GM23338 (cell line): ENCODE results near the gene CDH4. TPM values are rescaled to one million over a fixed set of nuclear protein-coding genes. Genes with fewer than 3 reads are reported as not detected.

Experiments
- ATAC-seq: fragments of 200-7000 bp; cut with Tn5 transposase; 3 replicates; pipeline ENCODE4 v1.9.1; 2020
- DNase-seq: peaks from one replicate; pipeline ENCODE4 v3.0.0-alpha.2; 2015; ENCODE audit warnings: low spot score
- H2AFZ ChIP-seq: fragments of 200-600 bp; sonication (generic); 2 replicates; pipeline ENCODE4 v1.8.0; 2016; ENCODE audit warnings: antibody characterized with exemption, mild to moderate bottlenecking, moderate library complexity
- H3F3A ChIP-seq: fragments of 200-600 bp; sonication (generic); replicated peaks from 2 replicates; pipeline ENCODE4 v1.8.0; 2017; ENCODE audit warnings: antibody characterized with exemption, mixed run types, low read depth
- H3K27ac ChIP-seq: fragments of 200-600 bp; sonication (generic); 2 replicates; pipeline ENCODE4 v1.6.1; 2016; ENCODE audit warnings: low read depth
- H3K27me3 ChIP-seq: fragments of 200-600 bp; sonication (generic); 2 replicates; pipeline ENCODE4 v1.8.0; 2016; ENCODE audit warnings: mild to moderate bottlenecking, mixed run types, moderate library complexity; ENCODE audit not compliant: insufficient read depth
- H3K36me3 ChIP-seq: fragments of 200-600 bp; sonication (generic); 2 replicates; pipeline ENCODE4 v1.8.0; 2016; ENCODE audit warnings: mild to moderate bottlenecking; ENCODE audit not compliant: insufficient read depth
- H3K4me1 ChIP-seq: fragments of 200-600 bp; sonication (generic); 2 replicates; pipeline ENCODE4 v1.8.0; 2016; ENCODE audit warnings: mild to moderate bottlenecking, moderate library complexity; ENCODE audit not compliant: insufficient read depth
- H3K4me2 ChIP-seq: fragments of 200-600 bp; sonication (generic); 2 replicates; pipeline ENCODE4 v1.7.1; 2017; ENCODE audit warnings: mixed run types
- H3K4me3 ChIP-seq: fragments of 200-600 bp; sonication (generic); 2 replicates; pipeline ENCODE4 v1.6.1; 2016; ENCODE audit warnings: mixed run types
- H3K79me2 ChIP-seq: fragments of 200-600 bp; sonication (generic); replicated peaks from 2 replicates; pipeline ENCODE4 v1.8.0; 2017; ENCODE audit warnings: mild to moderate bottlenecking; ENCODE audit not compliant: insufficient read depth
- H3K9me2 ChIP-seq: fragments of 200-600 bp; sonication (generic); 2 replicates; pipeline ENCODE4 v1.8.0; 2017; ENCODE audit not compliant: insufficient read depth
- H4K20me1 ChIP-seq: fragments of 200-600 bp; sonication (generic); replicated peaks from 2 replicates; pipeline ENCODE4 v1.8.0; 2017; ENCODE audit warnings: mild to moderate bottlenecking; ENCODE audit not compliant: insufficient read depth
- H3K27ac Mint-ChIP-seq: 2 replicates; pipeline ENCODE4 v1.8.0; 2020; ENCODE audit warnings: inconsistent platforms, mild to moderate bottlenecking, moderate library complexity, mixed read lengths
- H3K27me3 Mint-ChIP-seq: 3 replicates; pipeline ENCODE4 v1.8.0; 2022; ENCODE audit warnings: low read depth, mild to moderate bottlenecking, moderate library complexity, mixed read lengths, inconsistent platforms; ENCODE audit not compliant: insufficient read depth, poor library complexity
- H3K36me3 Mint-ChIP-seq: 3 replicates; pipeline ENCODE4 v1.8.0; 2021; ENCODE audit warnings: low read depth, mild to moderate bottlenecking, inconsistent platforms, moderate library complexity, mixed read lengths
- H3K4me1 Mint-ChIP-seq: 3 replicates; pipeline ENCODE4 v1.8.0; 2020; ENCODE audit warnings: mild to moderate bottlenecking, inconsistent platforms, mixed read lengths
- H3K4me3 Mint-ChIP-seq: 3 replicates; pipeline ENCODE4 v1.8.0; 2021; ENCODE audit warnings: moderate library complexity, mild to moderate bottlenecking, inconsistent platforms, mixed read lengths
- H3K9me3 Mint-ChIP-seq: 3 replicates; pipeline ENCODE4 v1.8.0; 2020; ENCODE audit warnings: moderate library complexity, mild to moderate bottlenecking, inconsistent platforms, mixed read lengths
- CREB1 ChIP-seq: fragments of 250-450 bp; sonication (Bioruptor Pico); IDR thresholded peaks from 2 replicates; pipeline ENCODE4 v1.5.0; 2020; ENCODE audit warnings: low read depth, mild to moderate bottlenecking, moderate library complexity
- CTCF ChIP-seq, 2 experiments: fragments of 200-600 bp in 1 of 2; sonication (generic) in 1 of 2; conservative IDR thresholded peaks; 2 replicates each; pipeline versions ENCODE4 v1.5.1 to v1.6.1; 2016 to 2017; ENCODE audit warnings: antibody characterized with exemption in 2 of 2, low read depth in 2 of 2, mild to moderate bottlenecking in 2 of 2, moderate library complexity in 1 of 2
- EZH2 ChIP-seq: fragments of 200-600 bp; sonication (generic); IDR thresholded peaks from one replicate; pipeline ENCODE4 v1.8.0; 2017; ENCODE audit warnings: antibody characterized with exemption, mild to moderate bottlenecking, low read depth; ENCODE audit not compliant: unreplicated experiment
- JUNB ChIP-seq: IDR thresholded peaks from one replicate; pipeline ENCODE4 v1.6.1; 2016; ENCODE audit warnings: antibody characterized with exemption; ENCODE audit not compliant: unreplicated experiment
- POLR2AphosphoS5 ChIP-seq: IDR thresholded peaks from 2 replicates; pipeline ENCODE4 v1.6.1; 2016; ENCODE audit warnings: antibody characterized with exemption, low read depth
- REST ChIP-seq: IDR thresholded peaks from one replicate; pipeline ENCODE4 v1.6.1; 2018; ENCODE audit warnings: antibody characterized with exemption; ENCODE audit not compliant: unreplicated experiment
- STAT1 ChIP-seq: IDR thresholded peaks from one replicate; pipeline ENCODE4 v1.6.1; 2016; ENCODE audit warnings: antibody characterized with exemption; ENCODE audit not compliant: unreplicated experiment
- ZNF114 ChIP-seq: fragments of 250-450 bp; sonication (Bioruptor Pico); IDR thresholded peaks from 2 replicates; pipeline ENCODE4 v1.5.0; 2020; ENCODE audit warnings: mild to moderate bottlenecking, moderate library complexity
- polyA plus RNA-seq: library from polyadenylated mRNA; unstranded; fragments of >200 nt; fragmentation: Nextera tagmentation; extraction: Ambion mirVana; gene quantifications from 2 replicates; pipeline ENCODE4 v1.2.1, GENCODE V29; 2016
- total RNA-seq: library from RNA; depleted of rRNA; stranded (reverse); fragments of >200 nt; shearing (Covaris generic); gene quantifications from 2 replicates; pipeline ENCODE4 v1.2.3, GENCODE V29; 2014
- TF ChIP-seq, protein P1 (sequence below): IDR thresholded peaks from 2 replicates; pipeline ENCODE4 v1.6.1; 2016; ENCODE audit warnings: antibody characterized with exemption

Gene CDH4
- total and polyA plus RNA-seq, 2 experiments from 2014 or later = 1.2 to 4.2 TPM

- TF ChIP-seq, protein P1, sequence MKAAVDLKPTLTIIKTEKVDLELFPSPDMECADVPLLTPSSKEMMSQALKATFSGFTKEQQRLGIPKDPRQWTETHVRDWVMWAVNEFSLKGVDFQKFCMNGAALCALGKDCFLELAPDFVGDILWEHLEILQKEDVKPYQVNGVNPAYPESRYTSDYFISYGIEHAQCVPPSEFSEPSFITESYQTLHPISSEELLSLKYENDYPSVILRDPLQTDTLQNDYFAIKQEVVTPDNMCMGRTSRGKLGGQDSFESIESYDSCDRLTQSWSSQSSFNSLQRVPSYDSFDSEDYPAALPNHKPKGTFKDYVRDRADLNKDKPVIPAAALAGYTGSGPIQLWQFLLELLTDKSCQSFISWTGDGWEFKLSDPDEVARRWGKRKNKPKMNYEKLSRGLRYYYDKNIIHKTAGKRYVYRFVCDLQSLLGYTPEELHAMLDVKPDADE = no peak
Observed at GRCh38 chr20:61780066-61780465, 528.0 kb downstream of the CDH4 start (continued).

DNA sequence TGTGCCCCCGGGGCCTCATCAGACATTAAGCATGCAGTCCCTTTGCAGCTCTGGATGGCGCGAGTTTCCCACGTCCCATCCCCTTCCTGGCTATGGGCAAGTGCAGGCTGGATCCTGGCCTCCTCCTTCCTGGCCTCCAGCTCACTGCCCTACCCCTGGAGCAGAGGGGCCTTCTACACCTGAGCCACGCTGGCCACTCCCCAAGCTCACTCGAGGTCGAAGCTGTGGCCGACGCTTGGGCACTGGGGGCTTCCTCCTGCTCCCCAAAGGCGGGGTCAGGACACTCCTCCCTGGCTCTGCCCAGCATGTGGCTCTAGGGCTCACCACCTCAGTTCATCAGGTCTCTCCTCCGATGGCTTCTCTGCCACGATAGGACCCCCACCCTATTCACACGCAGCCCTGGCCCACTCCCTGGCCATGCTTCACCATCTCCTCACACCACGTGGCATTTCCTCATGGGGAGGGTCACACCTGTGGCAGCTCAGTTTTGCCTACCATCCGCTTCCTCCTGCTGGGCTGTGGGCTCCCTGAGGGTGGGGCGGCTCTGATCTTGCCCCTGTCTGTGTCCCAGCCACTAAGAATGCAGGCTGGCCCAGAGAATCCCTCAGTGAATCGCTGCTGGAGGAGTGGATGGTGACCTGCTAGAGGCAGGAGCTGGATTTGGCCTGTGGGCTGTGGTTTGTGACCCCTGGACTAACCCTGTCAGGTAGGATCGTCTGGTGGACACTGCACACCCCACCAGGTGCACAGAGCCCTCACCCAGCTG lies 532.9 kb downstream of the CDH4 start:
- no peaks in the 10 kb centered on the region for H3K9me2 ChIP-seq
- no peak for ATAC-seq
- no peak overlapping the region for H3K4me2 ChIP-seq

More for the DNA sequence above, 532.9 kb downstream of the CDH4 start:
- TF ChIP-seq EZH2 = no peak
- TF ChIP-seq JUNB = no peak
- no peak for TF ChIP-seq STAT1
- no peak for TF ChIP-seq CTCF (conservative IDR thresholded peaks at IDR 0.05; ENCODE audit: low read depth in 2 of 2)
- TF ChIP-seq POLR2AphosphoS5 = no peak
- TF ChIP-seq CREB1 (CRISPR knock-in tag) = no peak
- TF ChIP-seq REST = no peak
- no peak for TF ChIP-seq ZNF114 (CRISPR knock-in tag)
- Mint-ChIP-seq H3K27me3 (peaks cover 20% of the 10 kb centered on the region), H3K4me1 (no peaks in the 10 kb centered on the region; the same call in 2 of the 3 replicates), H3K36me3 (no peaks in the 10 kb centered on the region), H3K9me3 (peaks cover 6% of the 10 kb centered on the region; the same call in 2 of the 3 replicates), H3K27ac (no peak overlapping the region), H3K4me3 (no peak overlapping the region)
- Histone ChIP-seq H3K4me1 (no peaks in the 10 kb centered on the region), H3K4me3 (no peak overlapping the region), H4K20me1 (no peaks in the 10 kb centered on the region), H3K79me2 (no peaks in the 10 kb centered on the region), H3K27me3 (no peaks in the 10 kb centered on the region), H3K36me3 (0 out of 2 replicates have a peak, but pooled peaks cover 6% of the 10 kb centered on the region), H3K27ac (no peak overlapping the region), H2AFZ (no peak overlapping the region), H3F3A (no peaks in the 10 kb centered on the region)
- no peak for DNase-seq
